Erythroblast (primary cell): ENCODE results near the gene PAPSS1.

Experiments
- GATA1 ChIP-seq: IDR thresholded peaks from 2 replicates; pipeline ENCODE4 v1.6.1; 2011; ENCODE audit warnings: low read depth, mild to moderate bottlenecking, control low read depth, low read length, moderate library complexity
- POLR2A ChIP-seq: IDR thresholded peaks from 2 replicates; pipeline ENCODE4 v1.6.1; 2011; ENCODE audit warnings: mild to moderate bottlenecking, low read length

GRCh38 chr4:107743532-107743931, 23.5 kb upstream of the PAPSS1 start:
- TF ChIP-seq POLR2A: no peak
- TF ChIP-seq GATA1: no peak
